ENCODE data around the gene SPHK2.
A peak's percentile ranks its signal among the peaks of the same experiment; 100 is the strongest.
"Not testable (repeated sequence)": the region's sequence is repeated elsewhere in the genome, so short reads cannot be mapped to it uniquely, and the experiment has no call there.

The SPHK2 gene

DNA sequence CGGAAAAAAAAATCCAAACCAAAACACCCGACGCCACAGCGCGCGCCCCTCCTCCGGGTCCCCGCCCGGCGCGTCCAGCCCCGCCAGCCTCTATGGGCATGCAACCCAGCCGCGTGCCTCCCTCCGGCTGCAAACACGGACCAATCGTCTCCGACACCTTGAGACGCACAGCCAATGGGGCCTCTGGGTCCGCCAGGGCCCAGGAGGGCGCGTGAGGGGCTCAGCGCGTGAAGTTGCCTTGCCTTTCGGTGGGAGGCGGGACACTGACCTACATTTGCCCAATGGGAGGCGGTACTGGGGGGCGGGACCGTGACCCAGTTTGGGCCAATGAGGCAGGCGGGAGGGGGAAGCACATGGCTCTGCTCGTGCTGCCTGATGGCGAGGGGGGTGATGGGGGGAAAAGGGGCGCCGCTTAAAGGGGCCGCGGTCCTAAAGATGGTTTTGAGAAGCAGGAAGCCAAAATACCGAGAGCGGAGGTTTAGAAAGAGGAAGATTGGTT lies 18.2 kb downstream of the SPHK2 start:
- peak; percentile 94 for DNase-seq

DNA sequence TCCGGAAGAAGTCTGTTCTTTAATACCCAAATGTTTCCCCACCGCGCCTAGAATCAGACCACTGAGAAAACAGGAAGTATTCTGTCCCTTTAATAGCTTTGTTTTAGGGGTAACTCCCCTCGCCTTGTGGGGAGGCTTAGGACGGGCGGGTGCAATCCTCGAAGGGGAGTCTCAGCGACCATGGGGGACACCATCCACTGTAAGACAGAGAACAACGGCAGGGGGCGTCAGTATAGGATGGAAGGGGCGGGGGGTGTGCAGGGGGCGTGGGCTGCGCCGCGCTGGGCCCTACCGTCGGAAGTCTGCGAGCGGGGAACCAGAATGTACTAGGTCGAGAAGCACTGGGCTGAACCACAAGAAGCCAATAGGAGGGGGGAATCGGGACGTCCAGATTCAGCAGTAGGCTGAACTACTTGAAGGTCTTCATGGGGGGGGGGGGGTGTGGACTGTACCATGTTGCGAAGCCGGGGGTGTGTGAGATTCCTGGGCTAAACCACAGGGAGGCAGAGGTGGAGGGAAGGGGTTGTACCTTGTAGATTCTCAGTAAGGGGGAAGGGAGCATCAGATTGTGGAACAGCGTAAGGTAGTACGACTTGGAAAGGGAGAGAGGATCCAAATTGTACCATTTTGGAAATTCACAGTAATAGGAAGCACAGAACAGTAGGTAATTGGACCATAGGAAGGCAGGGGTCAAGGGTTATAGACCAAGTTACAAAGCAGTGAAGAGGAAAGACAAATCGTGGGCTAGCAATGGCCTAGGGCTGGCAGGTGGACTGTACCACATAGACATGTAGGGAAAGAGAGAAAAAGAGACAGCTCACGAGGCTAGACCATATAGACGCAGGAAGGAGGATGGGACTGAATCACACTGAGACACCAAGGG lies 18.9 kb downstream of the SPHK2 start:
- DNase-seq: peak; percentile 86

DNA sequence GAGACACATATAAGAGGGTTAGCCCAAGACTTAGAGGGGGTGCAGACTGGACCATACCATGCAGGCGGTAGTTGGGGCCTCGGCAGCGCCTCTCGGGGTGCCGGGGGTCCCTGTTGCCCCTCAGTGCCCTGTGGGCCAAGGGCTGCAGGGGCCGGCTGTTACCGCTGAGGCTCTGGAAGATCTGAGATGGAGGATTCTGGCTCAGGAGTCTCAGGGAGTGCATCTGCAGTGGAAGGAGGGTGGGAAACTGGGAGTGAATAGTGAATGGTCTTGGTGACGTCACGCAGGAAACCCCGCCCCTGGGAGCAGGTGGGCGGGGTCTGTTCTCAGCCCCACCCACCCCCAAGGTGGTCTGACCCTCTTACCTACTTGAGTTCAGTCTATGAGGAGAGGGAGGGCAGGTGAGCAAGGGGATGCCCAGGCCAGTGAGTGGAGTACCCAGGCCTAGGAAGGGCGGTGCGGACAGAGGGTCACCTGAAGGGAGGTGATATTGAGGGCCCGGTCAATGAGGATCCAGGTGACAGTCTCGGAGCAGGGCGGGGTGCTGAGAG lies 19.6 kb downstream of the SPHK2 start:
- DNase-seq: no peak

DNA sequence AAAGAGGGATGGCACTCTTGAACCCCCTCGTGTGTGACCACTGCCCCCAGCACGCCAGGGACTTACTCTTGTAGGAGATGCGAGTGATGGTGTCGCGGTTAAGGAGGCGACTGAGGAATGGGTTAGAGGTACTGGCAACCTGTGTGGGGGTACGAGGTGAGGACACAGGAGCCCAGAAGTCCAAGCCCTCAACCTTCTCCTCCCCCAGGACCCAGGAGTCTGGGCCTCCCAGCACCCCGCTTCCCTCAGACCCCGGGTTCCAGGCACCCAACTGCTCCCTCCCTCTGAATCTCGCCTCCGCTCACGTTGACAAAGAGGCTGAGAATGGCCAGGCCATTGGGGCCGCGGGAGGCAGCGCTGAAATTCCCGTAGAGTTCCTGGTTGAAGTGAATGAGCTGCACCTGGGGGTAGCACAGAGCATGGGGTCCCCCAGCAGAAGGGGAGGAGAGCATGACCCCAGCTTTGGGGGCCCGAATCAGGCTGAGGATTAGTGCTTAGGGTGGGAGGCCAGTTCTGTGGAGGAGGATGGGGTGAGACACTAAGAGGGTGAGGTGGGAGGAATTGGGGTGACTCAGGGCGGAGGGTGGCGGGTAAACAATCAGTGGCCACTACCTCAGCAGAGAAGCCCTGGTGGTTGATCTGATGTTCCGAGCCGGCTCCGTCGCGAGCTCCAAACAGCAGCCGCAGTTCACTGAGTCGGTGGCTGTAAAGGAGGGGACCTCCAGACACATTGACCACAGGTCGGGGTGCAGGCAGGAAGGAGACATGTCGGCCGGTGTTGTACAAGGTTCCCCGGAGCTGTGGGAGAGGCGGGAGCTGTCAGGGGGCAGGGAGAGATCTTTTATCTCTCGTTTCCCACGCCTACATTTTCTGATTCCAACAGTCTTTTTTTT lies 20.4 kb downstream of the SPHK2 start:
- DNase-seq: no peak

DNA sequence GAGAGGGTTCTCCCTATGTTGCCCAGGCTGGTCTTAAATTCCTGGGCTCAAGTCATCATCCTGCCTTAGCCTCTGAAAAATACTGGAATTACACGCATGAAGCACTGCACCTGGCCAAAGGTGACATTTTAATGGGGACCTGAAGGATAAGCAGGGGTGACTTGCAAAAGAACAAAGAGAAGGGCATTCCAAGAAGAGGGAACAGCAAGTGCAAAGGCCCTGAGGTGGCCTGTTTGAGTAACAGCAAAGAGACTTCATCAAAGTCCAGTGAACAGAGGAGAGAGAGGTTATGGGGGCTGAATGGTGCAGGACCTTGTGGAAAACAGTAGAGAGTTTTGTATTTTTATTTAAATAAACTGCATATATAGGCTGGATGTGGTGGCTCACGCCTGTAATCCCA lies 22.5 kb downstream of the SPHK2 start:
- no peak for DNase-seq

DNA sequence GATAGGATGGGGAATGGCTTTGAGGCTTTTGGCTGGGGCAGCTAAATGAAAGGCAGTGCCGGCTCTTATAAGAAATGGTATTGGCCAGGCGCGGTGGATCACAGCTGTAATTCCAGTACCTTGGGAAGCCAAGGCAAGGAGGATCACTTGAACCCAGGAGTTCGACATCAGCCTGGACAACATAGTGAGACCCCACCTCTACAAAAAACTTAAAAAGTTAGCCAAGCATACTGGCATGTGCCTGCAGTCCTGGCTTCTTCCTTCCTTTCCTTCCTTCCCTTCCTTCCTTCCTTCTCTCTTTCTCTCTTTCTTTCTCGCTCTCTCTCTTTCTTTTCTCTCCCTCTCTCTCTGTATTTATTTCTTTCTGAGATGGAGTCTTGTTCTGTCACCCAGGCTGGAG lies 23.6 kb downstream of the SPHK2 start:
- DNase-seq: no peak

DNA sequence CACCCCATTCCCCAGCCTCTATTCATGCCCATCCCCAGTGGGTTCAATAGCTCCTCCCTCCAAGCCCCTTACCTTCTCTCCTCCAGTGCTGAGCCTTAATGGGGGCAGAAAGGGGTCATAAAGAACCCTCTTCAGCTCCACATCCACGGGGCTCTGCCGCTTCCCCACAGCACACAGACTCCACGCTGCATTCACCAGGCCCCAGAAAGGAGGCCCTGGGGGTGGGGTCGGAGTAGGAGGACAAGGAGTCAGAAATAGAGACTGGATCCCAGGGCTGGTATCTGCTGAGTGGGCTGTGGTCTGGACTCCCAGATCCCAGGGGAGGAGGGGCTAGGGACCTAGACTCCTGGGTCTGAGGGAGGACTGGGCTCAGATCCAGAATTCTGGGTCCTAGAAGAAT lies 25.0 kb downstream of the SPHK2 start:
- DNase-seq: no peak

DNA sequence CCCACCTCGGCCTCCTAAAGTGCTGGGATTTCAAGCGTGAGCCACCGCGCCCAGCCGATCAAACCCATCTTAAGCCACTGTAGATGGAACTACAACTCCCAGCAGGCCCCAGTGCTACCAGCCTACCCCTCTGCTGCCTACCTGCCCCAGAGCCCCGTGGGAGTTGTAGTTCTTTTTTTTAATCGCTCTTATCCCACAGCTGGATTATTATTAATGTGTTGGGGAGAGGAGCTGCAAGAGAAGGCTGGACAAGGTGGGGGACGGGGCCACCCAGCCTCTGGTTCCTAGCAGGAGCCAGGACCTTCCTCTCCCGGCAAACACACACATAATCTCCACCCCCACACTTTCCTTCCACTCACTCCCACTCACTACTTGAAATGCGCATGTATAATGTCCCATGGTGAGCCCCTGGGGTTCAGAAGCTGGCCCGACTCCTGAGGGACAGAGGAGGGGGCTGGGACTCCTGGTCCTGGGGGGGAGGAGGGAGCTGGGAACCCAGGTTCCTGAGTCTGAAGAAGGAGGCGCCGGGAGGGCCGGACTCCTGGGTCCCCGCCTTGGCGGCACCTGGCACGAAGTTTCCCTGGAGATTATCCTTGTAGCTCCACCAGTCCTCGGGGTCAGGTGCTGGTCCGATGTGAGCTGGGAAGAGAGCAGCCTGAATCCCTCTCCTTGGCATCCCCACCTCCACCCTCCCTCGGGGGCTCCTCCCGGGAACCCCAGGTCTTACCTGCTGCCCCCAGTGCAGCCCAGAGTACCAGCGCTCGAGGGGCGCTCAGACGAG lies 25.7 kb downstream of the SPHK2 start:
- DNase-seq: peak; percentile 31

DNA sequence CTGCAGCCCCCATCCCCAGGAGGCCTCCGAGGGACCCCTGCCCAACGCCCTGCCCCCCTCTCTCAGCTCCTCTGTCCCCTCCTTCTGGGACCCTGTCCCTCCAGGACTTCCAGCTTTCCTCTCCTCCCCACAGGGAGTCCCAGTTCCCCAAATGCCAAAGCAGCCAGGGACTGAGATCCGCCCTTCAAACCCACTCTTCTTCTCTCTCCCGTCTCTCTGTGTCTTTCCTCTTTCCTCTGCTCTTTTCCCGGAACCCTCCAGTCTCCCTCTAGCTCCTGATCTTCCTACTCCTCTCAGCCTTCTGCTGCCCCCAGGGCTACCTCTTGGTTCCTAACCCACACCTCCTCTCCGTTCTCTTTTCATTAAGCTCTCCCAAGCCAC lies 26.3 kb downstream of the SPHK2 start:
- DNase-seq: no peak

DNA sequence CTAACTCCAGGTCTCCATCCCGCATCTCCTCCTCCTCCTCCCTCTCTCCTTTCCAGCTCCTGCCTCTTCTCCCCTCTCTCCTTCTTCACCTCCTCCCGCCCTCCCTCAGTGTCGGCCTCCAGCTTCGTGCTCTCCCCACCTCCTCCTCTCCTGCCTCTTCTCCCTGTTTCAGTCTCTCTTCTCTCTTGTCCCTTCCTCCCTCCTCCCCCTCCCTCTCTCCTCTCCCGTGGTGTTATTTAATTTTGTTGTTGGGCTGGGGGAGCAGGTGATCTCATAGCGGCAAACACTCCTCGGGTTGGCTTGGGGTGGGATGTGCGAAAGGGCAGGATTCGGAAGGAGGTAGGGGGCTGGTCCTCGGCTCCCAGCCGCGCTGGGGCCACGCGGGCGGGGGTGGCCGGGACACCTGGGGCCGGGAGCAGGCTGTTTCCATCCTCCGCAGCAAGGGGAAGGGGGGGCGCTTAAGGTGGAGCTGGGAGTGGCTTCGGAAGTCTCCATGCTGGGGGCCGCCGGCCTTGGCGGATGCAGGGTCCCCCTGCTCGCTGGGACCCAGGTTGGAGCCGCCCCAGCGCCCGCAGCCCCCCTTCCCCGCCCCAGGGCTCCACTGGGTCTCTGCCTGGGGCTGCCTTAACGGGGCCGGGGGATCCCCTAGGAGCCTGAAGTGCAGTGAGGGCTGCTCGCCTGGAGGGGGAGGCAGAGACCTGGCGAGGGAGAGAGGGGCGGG lies 26.9 kb downstream of the SPHK2 start, which contains the start of gene CA11:
CA11 (minus strand) TSS at position 187 of the 721 bp plus-strand sequence. CDS start 555 bp downstream, outside the sequence.
- peak; percentile 81 for DNase-seq

DNA sequence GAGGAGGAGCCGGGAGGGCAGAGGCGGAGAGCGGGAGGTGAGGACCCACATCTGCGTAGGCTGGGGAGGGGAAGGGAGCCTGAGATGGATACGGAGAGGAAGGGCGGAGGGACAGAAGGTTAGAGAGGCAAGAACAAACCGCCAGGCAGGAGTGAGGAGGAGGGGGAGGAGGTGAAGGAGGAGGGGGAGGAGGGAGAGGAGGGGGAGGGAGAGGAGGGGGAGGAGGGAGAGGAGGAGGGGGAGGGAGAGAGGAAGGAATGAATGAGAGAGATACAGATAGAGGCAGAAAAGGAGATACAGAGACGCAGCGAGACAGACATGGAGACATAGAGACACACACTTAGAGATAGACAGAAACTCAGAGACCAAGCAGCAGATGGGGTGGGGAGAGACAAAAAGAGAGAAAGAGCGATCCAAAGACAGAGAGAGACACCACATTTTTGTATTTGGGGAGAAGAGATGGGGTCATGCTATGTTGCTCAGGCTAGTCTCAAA lies 27.5 kb downstream of the SPHK2 start:
- no peak for DNase-seq

DNA sequence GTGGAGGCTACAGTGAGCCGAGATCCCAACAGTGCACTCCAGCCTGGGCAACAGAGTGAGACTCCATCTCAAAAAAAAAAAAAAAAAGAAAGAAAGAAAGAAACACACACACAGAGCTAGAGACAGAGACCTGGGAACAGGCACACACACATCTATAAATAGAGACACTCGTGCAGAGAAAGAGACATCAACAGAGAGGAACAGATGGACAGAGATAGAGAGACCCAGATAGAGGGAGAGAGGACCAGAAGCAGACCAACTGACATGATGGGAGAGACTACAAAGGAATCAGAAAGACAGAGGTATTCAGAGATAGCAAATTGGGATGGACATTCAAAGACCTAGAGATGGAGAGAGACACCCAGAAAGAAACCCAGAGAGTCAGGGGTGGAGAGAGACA lies 28.8 kb downstream of the SPHK2 start:
- no peak for DNase-seq

DNA sequence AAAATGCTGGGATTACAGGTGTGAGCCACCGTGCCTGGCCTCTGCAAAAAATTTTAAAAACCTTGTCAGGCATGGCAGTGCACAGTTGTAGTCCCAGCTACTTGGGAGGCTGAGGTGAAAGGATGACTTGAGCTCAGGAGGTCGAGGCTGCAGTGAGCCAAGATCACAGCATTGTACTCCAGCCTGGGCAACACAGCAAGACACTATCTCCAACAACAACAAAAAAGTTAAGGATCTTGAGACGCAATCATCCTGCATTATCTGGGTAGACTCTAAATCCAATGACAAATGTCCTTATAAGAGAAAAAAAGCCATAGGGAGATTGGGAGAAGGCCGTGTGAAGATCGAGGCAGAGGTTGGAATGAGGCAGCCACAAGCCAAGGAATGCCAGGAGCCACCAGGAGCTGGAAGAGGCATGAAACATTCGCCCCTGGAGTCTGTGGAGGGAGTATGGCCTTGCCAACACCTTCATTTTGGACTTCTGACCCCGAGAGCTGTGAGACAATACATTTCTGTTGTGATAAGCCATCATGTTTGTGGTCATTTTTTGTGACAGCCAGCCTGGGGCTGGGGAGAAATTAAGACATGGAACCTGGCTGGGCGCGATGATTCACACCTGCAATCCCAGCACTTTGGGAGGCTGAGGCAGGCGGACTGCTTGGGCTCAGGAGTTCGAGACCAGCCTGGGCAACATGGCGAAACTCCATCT lies 31.8 kb downstream of the SPHK2 start:
- DNase-seq: no peak

DNA sequence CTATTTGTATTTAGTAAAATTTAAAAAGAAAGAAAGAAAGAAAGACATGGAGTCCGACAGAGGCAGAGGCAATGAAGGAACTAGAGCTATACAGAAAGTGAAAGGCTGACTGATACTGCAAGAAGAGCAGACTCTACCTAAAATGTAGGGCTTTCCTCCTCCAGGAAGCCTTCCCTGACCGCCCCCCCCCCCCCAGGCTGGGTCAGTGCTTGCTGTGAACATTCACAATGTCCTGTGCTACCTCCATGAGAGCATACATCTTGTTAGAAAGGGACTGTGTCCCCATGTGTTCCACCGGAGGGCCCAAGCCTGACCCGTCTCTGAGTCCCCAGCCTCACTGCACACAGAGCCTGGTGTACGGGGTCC lies 32.4 kb downstream of the SPHK2 start:
- DNase-seq: no peak

DNA sequence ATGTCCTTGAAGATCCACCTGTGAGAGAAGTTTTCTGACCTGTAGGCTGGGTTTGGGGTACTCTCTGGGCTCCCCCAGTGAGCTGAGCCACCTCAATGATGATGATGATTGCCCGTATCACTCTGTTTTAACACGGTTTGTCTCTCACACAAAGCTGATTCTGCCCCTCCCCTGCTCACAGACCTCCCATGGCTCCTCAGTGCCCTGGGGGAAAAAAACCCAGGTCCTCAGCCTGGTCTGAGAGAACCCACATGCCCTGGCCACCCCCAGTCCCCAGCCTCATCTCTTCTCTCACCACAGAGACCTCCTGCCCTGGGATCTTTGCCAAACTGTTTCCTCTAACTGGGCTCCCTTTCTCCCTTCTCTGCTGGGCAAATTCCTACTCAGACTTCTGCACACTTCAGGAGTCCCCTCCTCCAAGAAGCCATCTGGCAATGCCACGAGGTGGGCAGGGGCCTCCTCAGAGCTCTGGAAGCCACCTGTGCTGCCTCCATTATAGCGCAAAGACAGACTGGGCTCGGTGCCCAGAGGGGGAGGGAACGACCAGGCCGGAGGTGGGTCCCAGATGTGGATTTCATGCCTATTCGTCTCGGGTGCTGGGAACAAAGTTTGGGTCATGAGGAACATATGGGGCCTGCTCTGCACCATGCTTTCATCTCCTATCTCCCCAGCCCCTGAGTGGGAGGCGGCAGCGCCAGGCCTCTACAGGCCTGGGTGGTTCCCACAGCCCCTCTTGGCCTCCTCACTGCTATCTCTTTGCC lies 35.2 kb downstream of the SPHK2 start:
- DNase-seq: peak; percentile 11

DNA sequence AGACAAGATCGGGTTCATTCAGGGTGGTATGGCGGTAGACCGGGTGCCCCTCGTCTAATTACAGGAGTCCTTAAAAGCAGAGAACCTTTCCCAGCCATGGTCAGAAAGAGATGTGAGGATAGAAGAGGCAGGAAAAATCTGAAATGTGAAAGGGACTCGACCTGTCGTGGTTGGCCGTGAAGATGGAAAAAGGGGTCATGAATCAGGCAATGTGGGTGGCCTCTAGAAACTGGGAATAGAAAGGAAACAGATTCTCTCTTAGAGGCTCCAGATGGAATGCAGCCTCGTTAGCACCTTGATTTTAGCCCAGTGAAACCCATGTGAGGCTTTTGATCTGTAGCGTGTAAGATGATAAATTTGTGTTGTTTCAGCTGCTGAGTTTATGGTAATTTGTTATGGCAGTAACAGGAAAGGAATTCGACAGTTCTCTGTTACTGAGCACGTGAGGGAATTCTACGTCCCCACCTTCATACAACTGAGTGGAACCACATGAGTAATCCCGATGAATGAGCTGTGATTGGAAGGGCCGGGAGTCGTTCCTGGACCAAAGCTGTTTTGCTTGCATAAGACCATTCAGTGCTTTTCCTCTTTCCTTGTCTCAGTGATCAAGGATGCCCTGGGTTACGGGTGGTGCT lies 37.7 kb downstream of the SPHK2 start:
- DNase-seq: no peak

DNA sequence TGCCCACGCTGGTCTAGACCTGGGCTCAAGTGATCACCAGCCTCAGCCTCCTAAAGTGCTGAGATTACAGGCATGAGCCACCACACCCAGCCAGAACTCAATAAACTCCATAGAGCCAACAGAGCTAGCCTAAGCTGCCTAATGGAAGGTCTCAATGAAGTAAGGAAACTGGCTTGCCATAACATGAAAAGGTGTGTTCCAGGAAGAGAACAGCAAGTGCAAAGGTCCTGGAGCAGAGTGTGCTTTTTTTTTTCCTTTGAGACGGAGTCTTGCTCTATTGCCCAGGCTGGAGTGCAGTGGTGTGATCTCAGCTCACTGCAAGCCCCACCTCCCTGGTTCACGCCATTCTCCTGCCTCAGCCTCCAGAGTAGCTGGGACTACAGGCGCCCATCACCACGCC lies 38.5 kb downstream of the SPHK2 start:
- not testable (repeated sequence) for DNase-seq

DNA sequence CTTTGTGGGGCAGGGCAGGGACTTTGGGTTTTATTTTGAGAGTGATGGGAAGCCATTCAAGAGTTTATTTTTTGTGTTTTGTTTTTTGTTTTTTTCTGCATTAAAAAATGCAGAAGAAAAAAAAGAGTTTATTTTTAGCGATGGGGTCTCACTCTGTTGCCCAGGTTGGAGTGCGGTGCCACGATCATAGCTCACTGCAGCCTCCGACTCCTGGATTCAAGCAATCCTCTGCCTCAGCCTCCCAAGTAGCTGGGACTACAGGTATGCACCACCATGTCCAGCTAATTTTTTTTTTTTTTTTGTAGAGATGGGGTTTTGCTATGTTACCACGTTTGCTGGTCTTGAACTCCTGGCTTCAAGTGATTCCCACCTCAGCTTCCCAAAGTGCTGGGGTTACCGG lies 39.2 kb downstream of the SPHK2 start:
- no peak for DNase-seq

DNA sequence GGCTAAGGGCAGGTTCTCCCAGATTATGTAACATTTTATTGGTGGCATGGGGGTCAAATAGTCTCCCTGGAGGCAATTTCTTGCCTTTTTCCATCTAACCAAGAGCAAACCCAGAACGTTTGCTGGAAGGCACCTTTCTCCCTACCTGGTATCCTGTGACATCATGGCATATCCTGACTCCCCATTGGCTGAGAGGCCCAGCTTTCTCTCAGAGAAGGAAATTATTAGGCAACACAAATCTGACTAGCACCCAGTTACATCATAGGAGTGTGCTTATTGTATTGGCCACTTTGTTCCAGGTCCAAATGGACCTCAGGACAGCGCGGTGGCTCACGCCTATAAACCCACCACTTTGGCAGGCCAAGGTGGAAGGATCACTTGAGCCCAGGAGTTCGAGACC lies 40.5 kb downstream of the SPHK2 start:
- no peak for DNase-seq
